H9 (cell line): ENCODE measurements around the gene SHC1. TPM values are rescaled to one million over a fixed set of nuclear protein-coding genes. Genes with fewer than 3 reads are reported as not detected.
A peak's percentile ranks its signal among the peaks of the same experiment; 100 is the strongest.

ENCODE experiments used
- DNase-seq: peaks from one replicate; pipeline ENCODE4 v3.0.0-alpha.2; 2017
- H2AFZ ChIP-seq: one replicate; pipeline ENCODE4 v1.6.1; 2013; ENCODE audit warnings: mild to moderate bottlenecking, low read length, control low read depth, moderate library complexity
- H2AK5ac ChIP-seq: 2 replicates; pipeline ENCODE4 v1.6.1; 2013; ENCODE audit warnings: low read length, control low read depth, mixed read lengths; ENCODE audit not compliant: insufficient read length
- H2BK120ac ChIP-seq: one replicate; pipeline ENCODE4 v1.6.1; 2013; ENCODE audit warnings: low read depth, mild to moderate bottlenecking, low read length, control low read depth, inconsistent platforms; ENCODE audit not compliant: poor library complexity, severe bottlenecking
- H2BK12ac ChIP-seq: 2 replicates; pipeline ENCODE4 v1.6.1; 2013; ENCODE audit warnings: low read length, control low read depth, mixed read lengths, low read depth; ENCODE audit not compliant: insufficient read length
- H2BK15ac ChIP-seq: 2 replicates; pipeline ENCODE4 v1.6.1; 2013; ENCODE audit warnings: low read depth, low read length, control low read depth
- H2BK20ac ChIP-seq: one replicate; pipeline ENCODE4 v1.6.1; 2013; ENCODE audit warnings: low read depth, mild to moderate bottlenecking, low read length, control low read depth, inconsistent platforms; ENCODE audit not compliant: poor library complexity, severe bottlenecking
- H2BK5ac ChIP-seq: 2 replicates; pipeline ENCODE4 v1.6.1; 2013; ENCODE audit warnings: low read length, control low read depth, mixed read lengths; ENCODE audit not compliant: insufficient read length
- H3K14ac ChIP-seq: 2 replicates; pipeline ENCODE4 v1.6.1; 2013; ENCODE audit warnings: low read length, control low read depth; ENCODE audit not compliant: insufficient read depth
- H3K18ac ChIP-seq: 2 replicates; pipeline ENCODE4 v1.6.1; 2013; ENCODE audit warnings: low read depth, mild to moderate bottlenecking, mixed read lengths, low read length, control low read depth; ENCODE audit not compliant: insufficient read length
- H3K23ac ChIP-seq: 2 replicates; pipeline ENCODE4 v1.6.1; 2013; ENCODE audit warnings: low read length, control low read depth, mixed read lengths, low read depth; ENCODE audit not compliant: insufficient read length
- H3K23me2 ChIP-seq: 2 replicates; pipeline ENCODE4 v1.6.1; 2013; ENCODE audit warnings: low read depth, mild to moderate bottlenecking, mixed read lengths, low read length, control low read depth; ENCODE audit not compliant: insufficient read length, poor library complexity, severe bottlenecking
- H3K27ac ChIP-seq: 2 replicates; pipeline ENCODE4 v1.5.1; 2013; ENCODE audit warnings: low read length, control low read depth, mixed read lengths, low read depth; ENCODE audit not compliant: insufficient read length
- H3K27me3 ChIP-seq: 2 replicates; pipeline ENCODE4 v1.6.1; 2013; ENCODE audit warnings: low read length, control low read depth, inconsistent platforms; ENCODE audit not compliant: insufficient read depth
- H3K4ac ChIP-seq: 2 replicates; pipeline ENCODE4 v1.6.1; 2013; ENCODE audit warnings: low read depth, mild to moderate bottlenecking, control low read depth, inconsistent platforms, low read length, moderate library complexity
- H3K4me1 ChIP-seq: 2 replicates; pipeline ENCODE4 v1.6.1; 2013; ENCODE audit warnings: low read length, control low read depth, inconsistent platforms; ENCODE audit not compliant: insufficient read depth
- H3K4me2 ChIP-seq: 2 replicates; pipeline ENCODE4 v1.6.1; 2013; ENCODE audit warnings: low read length, control low read depth, mixed read lengths; ENCODE audit not compliant: insufficient read length, insufficient read depth
- H3K56ac ChIP-seq: 2 replicates; pipeline ENCODE4 v1.6.1; 2013; ENCODE audit warnings: low read depth, mild to moderate bottlenecking, mixed read lengths, low read length, control low read depth; ENCODE audit not compliant: insufficient read length
- H3K79me1 ChIP-seq: 2 replicates; pipeline ENCODE4 v1.6.1; 2013; ENCODE audit warnings: low read depth, mild to moderate bottlenecking, moderate library complexity, low read length, control low read depth, inconsistent platforms; ENCODE audit not compliant: insufficient read depth, poor library complexity, severe bottlenecking
- H3K79me2 ChIP-seq: 2 replicates; pipeline ENCODE4 v1.6.1; 2013; ENCODE audit warnings: low read length, control low read depth, inconsistent platforms; ENCODE audit not compliant: insufficient read depth
- H3K9ac ChIP-seq: 2 replicates; pipeline ENCODE4 v1.6.1; 2013; ENCODE audit warnings: low read length, control low read depth, mixed read lengths; ENCODE audit not compliant: insufficient read length; ENCODE audit errors: extremely low read depth
- H3K9me3 ChIP-seq: one replicate; pipeline ENCODE4 v1.6.1; 2013; ENCODE audit warnings: low read depth, low read length, inconsistent platforms; ENCODE audit not compliant: control insufficient read depth
- H3T11ph ChIP-seq: one replicate; pipeline ENCODE4 v1.6.1; 2013; ENCODE audit warnings: mild to moderate bottlenecking, low read length, control low read depth, inconsistent platforms
- H4K20me1 ChIP-seq: one replicate; pipeline ENCODE4 v1.6.1; 2013; ENCODE audit not compliant: control insufficient read depth, insufficient read length, insufficient read depth
- H4K5ac ChIP-seq: 2 replicates; pipeline ENCODE4 v1.6.1; 2013; ENCODE audit warnings: low read depth, mild to moderate bottlenecking, mixed read lengths, low read length, control low read depth; ENCODE audit not compliant: insufficient read length
- H4K8ac ChIP-seq: replicated peaks from 2 replicates; pipeline ENCODE4 v1.6.1; 2013; ENCODE audit warnings: low read length, control low read depth, mixed read lengths, low read depth; ENCODE audit not compliant: insufficient read length
- H4K91ac ChIP-seq: 2 replicates; pipeline ENCODE4 v1.6.1; 2013; ENCODE audit warnings: low read depth, mild to moderate bottlenecking, moderate library complexity, mixed read lengths, low read length, control low read depth; ENCODE audit not compliant: insufficient read length
- H3K27ac Mint-ChIP-seq, 3 experiments: 2 replicates in 2 of 3; 3 replicates in 1 of 3; pipeline ENCODE4 v1.8.0; 2020 to 2021; ENCODE audit warnings: mixed read lengths in 3 of 3, mild to moderate bottlenecking in 1 of 3, moderate library complexity in 1 of 3
- H3K27me3 Mint-ChIP-seq: 2 replicates; pipeline ENCODE4 v1.8.0; 2021; ENCODE audit warnings: low read depth, mild to moderate bottlenecking, moderate library complexity, mixed read lengths
- H3K36me3 Mint-ChIP-seq, 3 experiments: 2 replicates in 2 of 3; 3 replicates in 1 of 3; pipeline ENCODE4 v1.8.0; 2020 to 2021; ENCODE audit warnings: low read depth in 3 of 3, mixed read lengths in 3 of 3; ENCODE audit not compliant: insufficient read depth in 1 of 3
- H3K4me1 Mint-ChIP-seq, 2 experiments: 2 replicates each; pipeline ENCODE4 v1.8.0; 2020; ENCODE audit warnings: mixed read lengths in 2 of 2
- H3K4me3 Mint-ChIP-seq, 2 experiments: 2 replicates in 1 of 2; 3 replicates in 1 of 2; pipeline ENCODE4 v1.8.0; 2020 to 2021; ENCODE audit warnings: mild to moderate bottlenecking in 2 of 2, mixed read lengths in 2 of 2, moderate library complexity in 1 of 2
- H3K9me3 Mint-ChIP-seq, 2 experiments: 2 replicates in 1 of 2; 3 replicates in 1 of 2; pipeline ENCODE4 v1.8.0; 2020; ENCODE audit warnings: mild to moderate bottlenecking in 2 of 2, mixed read lengths in 2 of 2, moderate library complexity in 1 of 2
- CTCF ChIP-seq: fragments of 200-600 bp; sonication (generic); conservative IDR thresholded peaks from 3 replicates; pipeline ENCODE4 v1.8.0; 2021; ENCODE audit warnings: antibody characterized with exemption, mild to moderate bottlenecking
- WGBS: extraction: QIAGEN DNeasy Blood & Tissue Kit; methylation state at CpG from one replicate; pipeline ENCODE4 v1.1.7; 2013; ENCODE audit warnings: missing lambda C conversion rate, low lambda C conversion rate, mixed read lengths; ENCODE audit not compliant: insufficient read length; ENCODE audit errors: extremely low coverage; 5-methylcytosine and 5-hydroxymethylcytosine counted together
- total RNA-seq: library from RNA; stranded (reverse); gene quantifications from 2 replicates; pipeline ENCODE4 v1.2.1, GENCODE V29; 2021

The SHC1 gene
- total RNA-seq, 1 experiment from 2014 or later = 168 TPM

GRCh38 chr1:154945160-154945961, 25.2 kb downstream of the SHC1 start:
- Histone ChIP-seq H3K23me2 (no peaks in the 10 kb centered on the region), H2BK15ac (no peak overlapping the region), H4K8ac (no peak overlapping the region), H3K18ac (no peak overlapping the region), H3K23ac (no peak overlapping the region), H2AFZ (no peak overlapping the region), H3K56ac (no peak overlapping the region), H3K14ac (no peak overlapping the region), H2BK20ac (no peak overlapping the region), H3T11ph (no peak overlapping the region), H2BK120ac (no peak overlapping the region), H4K91ac (no peak overlapping the region), H3K9ac (no peak overlapping the region), H3K79me1 (no peaks in the 10 kb centered on the region), H4K5ac (no peak overlapping the region), H3K9me3 (no peaks in the 10 kb centered on the region), H3K27ac (no peak overlapping the region), H2BK5ac (no peak overlapping the region), H2AK5ac (no peak overlapping the region), H3K27me3 (no peaks in the 10 kb centered on the region), H3K4ac (no peak overlapping the region), H2BK12ac (no peak overlapping the region), H3K79me2 (no peaks in the 10 kb centered on the region), H3K4me2 (no peak overlapping the region), H4K20me1 (no peaks in the 10 kb centered on the region), H3K4me1 (peaks cover 3% of the 10 kb centered on the region; the same call in 1 of the 2 replicates)
- Mint-ChIP-seq H3K4me1 (peaks cover 18% of the 10 kb centered on the region in 2 experiments), H3K27me3 (no peaks in the 10 kb centered on the region), H3K36me3 (peaks cover 0 to 10% (median 5%) of the 10 kb centered on the region in 3 experiments; a peak in 5 of 7 replicates), H3K4me3 (no peak overlapping the region), H3K27ac (peak overlapping the region in 1 of 3 experiments; percentile 35; a peak in 1 of 7 replicates), H3K9me3 (no peaks in the 10 kb centered on the region)
- TF ChIP-seq CTCF = no peak
- no CpG with 5 or more reads among the region's 15 CpGs for WGBS
- no peak for DNase-seq
